HG03575 (cell line): ENCODE data around the gene CCDC124.
"Not testable (repeated sequence)": the region's sequence is repeated elsewhere in the genome, so short reads cannot be mapped to it uniquely, and the experiment has no call there.

Experiments used
- ATAC-seq: cut with Tn5 transposase; IDR thresholded peaks from one replicate; pipeline ENCODE4 v1.9.1; 2021; ENCODE audit not compliant: unreplicated experiment, insufficient number of reproducible peaks, low FRiP score; ENCODE audit errors: extremely low read depth

The CCDC124 gene

GRCh38 chr19:17932485-17933338, at the start of gene CCDC124:
TSS of gene CCDC124 (plus strand) at chr19:17933015. CDS start at chr19:17936421, 3,406 bp downstream.
- no peak for ATAC-seq

- no peak for ATAC-seq
Measured at GRCh38 chr19:17883627-17884410, 49.0 kb upstream of the CCDC124 start.

GRCh38 chr19:17886515-17886914, 46.3 kb upstream of the CCDC124 start:
- no peak for ATAC-seq

- not testable (repeated sequence) for ATAC-seq
Measured at GRCh38 chr19:17887221-17887620, 45.6 kb upstream of the CCDC124 start.

- no peak for ATAC-seq
Measured at GRCh38 chr19:17888260-17888659, 44.6 kb upstream of the CCDC124 start.

GRCh38 chr19:17889609-17890214, 43.1 kb upstream of the CCDC124 start:
- no peak for ATAC-seq

GRCh38 chr19:17893766-17894165, 39.0 kb upstream of the CCDC124 start:
- no peak for ATAC-seq

- no peak for ATAC-seq
Measured at GRCh38 chr19:17902701-17903100, 30.1 kb upstream of the CCDC124 start.

- no peak for ATAC-seq
Measured at GRCh38 chr19:17908244-17908643, 24.6 kb upstream of the CCDC124 start.

- ATAC-seq = no peak
Measured at GRCh38 chr19:17909003-17909732, 23.6 kb upstream of the CCDC124 start.

- no peak for ATAC-seq
Measured at GRCh38 chr19:17910791-17911360, 21.9 kb upstream of the CCDC124 start.

- no peak for ATAC-seq
Measured at GRCh38 chr19:17915940-17916593, 16.7 kb upstream of the CCDC124 start.

GRCh38 chr19:17918151-17918550, 14.7 kb upstream of the CCDC124 start:
- ATAC-seq = not testable (repeated sequence)

- not testable (repeated sequence) for ATAC-seq
Measured at GRCh38 chr19:17919122-17919521, 13.7 kb upstream of the CCDC124 start.

GRCh38 chr19:17920527-17920926, 12.3 kb upstream of the CCDC124 start:
- no peak for ATAC-seq

- ATAC-seq = no peak
Measured at GRCh38 chr19:17922138-17922537, 10.7 kb upstream of the CCDC124 start.

- no peak for ATAC-seq
Measured at GRCh38 chr19:17926044-17926443, 6.8 kb upstream of the CCDC124 start.

- ATAC-seq = no peak
Measured at GRCh38 chr19:17929056-17929455, 3.8 kb upstream of the CCDC124 start.
